ENCODE data around the gene ZNF524.

Gene ZNF524

DNA sequence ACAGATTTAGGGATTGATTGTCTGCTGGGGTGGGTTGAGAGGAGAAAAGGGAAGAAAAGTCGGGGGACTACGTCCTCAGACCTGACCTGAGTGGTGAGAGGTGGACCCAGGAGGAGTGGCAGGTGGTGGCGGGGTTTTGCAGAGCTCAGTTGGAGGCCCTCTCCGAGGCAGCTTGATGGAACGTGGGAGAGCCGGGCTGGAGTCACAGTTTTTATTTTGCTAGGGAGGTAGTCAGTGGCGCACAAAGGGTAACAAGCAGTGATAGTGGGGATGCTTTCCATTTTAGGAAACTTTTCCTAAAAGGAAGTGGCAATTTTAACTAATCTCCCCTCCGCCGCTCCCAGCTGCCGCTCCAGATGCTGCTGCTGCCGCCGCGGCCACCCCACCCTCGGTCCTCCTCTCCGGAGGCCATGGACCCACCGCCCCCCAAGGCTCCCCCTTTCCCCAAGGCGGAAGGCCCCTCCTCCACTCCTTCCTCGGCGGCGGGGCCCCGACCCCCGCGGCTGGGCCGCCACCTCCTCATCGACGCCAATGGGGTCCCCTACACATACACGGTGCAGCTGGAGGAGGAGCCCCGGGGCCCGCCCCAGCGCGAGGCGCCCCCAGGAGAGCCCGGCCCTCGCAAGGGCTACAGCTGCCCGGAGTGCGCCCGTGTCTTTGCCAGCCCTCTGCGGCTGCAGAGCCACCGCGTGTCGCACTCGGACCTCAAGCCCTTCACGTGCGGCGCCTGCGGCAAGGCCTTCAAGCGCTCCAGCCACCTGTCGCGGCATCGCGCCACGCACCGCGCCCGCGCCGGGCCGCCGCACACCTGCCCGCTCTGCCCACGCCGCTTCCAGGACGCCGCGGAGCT, 42.3 kb downstream of the ZNF524 start:
- DNase-seq = no peak

- peak; percentile 70 for DNase-seq
Observed at GRCh38 chr19:55643003-55643886, 43.2 kb downstream of the ZNF524 start, which contains the start of gene ZNF581. TSS of gene ZNF581 (plus strand) at chr19:55643649. CDS start at chr19:55644572, 923 bp downstream.

DNA sequence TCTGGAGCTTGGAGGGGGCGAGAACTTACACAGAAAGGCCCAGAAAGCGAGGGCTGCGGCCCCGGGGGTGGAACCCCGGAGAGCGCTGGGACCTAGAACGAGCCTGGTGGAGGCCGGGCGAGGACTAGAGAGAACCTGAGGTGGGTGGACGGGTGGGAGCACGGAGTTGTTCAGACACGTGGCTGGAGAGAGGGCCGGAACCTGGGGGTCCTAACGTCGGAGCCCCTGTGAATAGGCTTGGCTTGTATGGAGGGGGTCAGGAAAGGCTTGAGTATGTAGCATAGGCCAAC, 43.7 kb downstream of the ZNF524 start:
- no peak for DNase-seq

DNA sequence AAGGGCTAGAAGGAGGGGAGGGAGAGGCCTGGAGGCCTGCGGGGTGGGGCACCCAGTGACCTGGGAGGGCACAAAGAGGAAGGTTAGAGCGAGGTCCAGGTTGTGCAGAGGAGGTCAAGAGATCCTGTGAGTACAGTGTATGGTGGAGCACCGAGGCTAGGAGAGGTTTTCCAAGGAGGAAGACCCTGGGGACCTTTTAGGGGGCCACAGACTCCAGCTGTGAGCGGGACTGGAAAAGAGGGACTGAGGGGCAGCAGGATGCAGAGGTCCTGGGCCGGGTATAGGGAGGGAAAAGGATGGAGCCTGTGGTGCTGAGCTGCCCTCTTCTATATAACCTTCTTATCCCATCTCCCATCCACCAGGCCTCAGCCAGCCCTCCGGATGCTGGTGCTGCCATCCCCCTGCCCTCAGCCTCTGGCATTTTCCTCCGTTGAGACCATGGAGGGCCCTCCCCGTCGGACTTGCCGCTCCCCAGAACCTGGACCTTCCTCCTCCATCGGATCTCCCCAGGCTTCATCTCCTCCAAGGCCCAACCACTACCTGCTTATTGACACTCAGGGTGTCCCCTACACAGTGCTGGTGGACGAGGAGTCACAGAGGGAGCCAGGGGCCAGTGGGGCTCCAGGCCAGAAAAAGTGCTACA, 44.2 kb downstream of the ZNF524 start:
- no peak for DNase-seq

GRCh38 chr19:55644842-55645511, 44.9 kb downstream of the ZNF524 start:
- no peak for DNase-seq

DNA sequence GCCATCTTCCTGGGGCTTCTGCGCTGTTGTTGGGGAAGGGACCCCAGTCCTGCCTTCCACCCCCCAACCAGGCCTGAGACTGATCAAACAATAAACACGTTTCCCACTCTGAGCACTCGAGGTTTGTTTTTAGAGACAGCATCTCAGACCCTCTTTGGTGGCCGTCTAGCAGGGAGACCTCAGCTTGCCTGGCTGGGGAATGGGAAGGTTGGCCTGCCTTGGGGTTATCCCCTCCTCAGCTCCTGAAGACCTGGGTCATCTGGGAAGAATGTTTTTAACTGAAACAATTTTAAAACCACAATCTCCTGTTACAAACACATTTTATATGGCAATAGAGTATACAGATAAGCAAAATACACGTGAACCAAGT, 45.4 kb downstream of the ZNF524 start:
- DNase-seq = no peak

DNA sequence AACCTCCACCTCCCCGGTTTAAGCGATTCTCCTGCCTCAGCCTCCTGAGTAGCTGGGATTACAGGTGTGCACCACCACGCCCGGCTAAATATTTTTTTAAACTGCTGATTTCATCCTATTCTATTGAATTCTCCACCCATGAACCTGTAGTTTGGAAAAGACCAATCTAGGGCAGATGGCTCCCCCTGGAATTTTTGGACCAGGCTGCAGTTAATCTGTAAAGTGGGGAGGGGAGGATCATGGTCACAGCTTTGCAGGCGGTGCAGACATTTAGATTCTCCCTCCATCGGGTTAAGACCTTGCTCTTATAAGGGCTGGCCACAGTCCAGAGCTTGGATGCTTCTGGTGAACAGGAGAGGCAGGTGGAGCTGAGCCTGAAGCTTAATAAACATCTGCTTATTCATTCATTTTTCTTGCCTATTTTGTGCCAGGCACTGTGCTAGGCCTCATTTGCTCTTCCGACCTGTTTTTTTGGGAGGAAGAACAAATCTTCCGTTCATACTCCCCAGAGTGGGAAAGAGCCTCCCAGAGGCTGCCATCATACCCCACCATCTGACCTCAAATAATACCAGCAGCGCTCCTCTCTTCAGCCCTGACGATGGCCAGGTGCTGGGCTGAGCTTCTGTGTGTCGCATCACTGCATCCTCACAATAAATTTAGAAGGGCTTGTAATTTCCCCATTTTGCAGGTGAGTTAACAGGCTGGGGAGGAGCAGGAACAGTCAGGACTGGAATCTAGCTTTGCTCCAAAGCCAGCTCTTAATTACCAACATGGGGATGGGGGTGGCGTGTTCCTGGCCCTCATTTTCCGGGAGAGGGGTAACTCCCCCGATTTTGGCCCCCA, 47.0 kb downstream of the ZNF524 start:
- DNase-seq = no peak

GRCh38 chr19:55647732-55648584, 47.9 kb downstream of the ZNF524 start, which contains the start of gene CCDC106:
TSS of gene CCDC106 (plus strand) at chr19:55648212. CDS start at chr19:55649047, 835 bp downstream.
- DNase-seq = peak; percentile 82

- no peak for DNase-seq
Observed at GRCh38 chr19:55648585-55649267, 48.6 kb downstream of the ZNF524 start.

DNA sequence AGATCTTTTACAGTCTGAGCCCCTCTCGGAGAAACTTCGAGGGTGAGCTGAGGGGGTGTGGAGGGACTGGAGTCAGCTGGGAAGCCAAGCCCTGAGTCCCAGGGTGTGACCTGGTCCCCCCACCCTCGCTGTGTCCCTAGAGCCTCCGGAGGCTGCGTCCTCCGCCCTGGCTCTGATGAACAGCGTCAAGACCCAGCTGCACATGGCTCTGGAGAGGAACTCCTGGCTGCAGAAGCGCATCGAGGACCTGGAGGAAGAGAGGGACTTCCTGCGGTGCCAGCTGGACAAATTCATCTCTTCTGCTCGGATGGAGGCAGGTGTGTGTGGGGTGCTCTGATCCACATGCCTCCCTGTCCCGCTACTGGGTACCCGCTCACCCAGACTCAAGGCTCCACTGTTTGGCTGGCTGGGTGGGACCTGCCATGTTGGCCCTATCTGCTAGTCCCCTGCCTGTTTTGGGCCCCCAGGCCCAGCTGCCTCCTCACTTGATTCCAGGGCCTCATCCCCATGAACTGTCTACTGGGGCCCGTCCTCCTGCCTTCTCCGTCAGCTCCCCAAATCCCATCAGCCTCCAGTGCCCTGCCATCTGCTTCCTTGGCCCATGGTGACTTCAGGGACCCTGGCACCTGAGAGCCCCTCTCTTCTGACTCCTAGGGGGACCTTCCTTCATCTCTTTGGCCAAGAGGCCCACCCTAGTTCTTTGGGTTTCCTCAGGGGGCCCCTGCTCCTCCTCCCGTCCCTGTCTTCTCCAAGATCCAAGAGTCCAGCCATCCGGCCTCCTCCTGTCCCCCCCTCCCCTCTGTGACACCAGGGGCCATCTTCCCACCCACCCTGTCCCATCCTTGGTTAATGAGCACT, 49.4 kb downstream of the ZNF524 start:
- DNase-seq = no peak

DNA sequence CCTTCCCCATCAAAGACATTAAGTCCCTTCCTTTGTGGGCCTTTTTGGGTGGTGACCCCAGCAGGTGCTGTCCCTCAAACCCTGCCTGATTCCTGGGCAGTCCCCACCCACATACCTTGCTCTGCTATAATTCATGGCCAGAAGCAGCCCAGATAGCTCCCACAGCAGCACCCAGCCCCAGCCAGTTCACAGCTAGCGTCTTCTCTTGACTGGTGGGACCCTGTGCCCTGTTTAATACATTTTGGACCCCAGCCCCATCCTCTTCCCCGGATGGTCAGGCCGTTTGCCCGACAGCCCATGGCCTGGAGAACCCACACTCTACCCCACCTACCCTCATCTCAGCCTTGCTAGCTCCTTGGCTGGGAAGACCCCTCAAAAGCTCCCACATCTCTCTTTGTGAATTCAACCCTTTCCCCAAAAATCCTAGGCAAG, 50.1 kb downstream of the ZNF524 start:
- DNase-seq = no peak

DNA sequence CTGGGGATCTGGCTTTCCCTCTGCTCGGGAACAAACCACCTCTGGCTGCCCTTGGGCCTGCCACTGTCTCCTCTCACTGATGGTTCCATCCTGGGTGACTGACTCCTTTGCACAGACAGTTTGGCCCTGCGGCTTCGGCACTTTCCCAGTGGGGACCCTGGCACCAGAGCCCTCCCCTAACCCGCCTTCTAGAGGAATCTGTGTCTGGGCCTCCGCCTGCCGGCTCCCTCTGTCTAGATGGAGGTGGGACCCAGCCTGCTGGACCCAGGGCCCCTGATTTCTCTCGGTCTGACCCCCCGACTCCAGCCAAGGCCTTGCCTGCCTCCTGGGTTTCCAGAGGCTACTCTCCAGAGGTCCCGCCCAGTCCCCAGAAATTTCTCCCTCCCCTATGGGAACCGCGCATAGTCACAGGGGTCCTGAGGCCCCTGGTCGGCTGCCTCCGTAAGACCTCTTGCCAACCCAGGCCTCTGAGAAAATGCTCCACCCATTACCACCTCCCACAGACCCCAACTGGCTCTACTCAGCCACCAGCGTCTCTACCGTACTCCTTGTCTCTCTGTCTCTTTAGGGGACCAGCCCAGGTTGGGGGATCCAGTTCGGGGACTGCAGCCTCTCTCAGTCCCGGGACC, 50.6 kb downstream of the ZNF524 start:
- DNase-seq = no peak

DNA sequence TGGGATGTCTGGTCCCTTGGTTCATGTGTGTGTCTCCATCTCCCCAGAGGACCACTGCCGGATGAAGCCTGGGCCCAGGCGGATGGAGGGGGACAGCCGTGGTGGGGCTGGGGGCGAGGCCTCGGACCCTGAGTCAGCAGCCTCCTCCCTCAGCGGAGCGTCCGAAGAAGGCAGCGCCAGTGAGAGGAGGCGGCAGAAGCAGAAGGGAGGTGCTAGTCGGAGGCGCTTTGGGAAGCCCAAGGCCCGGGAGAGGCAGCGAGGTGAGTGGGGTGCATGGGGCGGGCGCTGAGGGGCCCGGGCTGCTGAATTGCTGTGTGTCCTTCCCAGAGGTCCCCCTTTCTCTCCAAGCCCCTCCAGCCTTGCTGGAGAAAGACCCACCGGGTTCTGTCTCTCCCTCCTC, 51.1 kb downstream of the ZNF524 start:
- no peak for DNase-seq

GRCh38 chr19:55652311-55653128, 52.4 kb downstream of the ZNF524 start:
- DNase-seq = no peak
